MCF 10A (cell line): ENCODE results near the gene PPP2CA. TPM values are rescaled to one million over a fixed set of nuclear protein-coding genes. Genes with fewer than 3 reads are reported as not detected.

ENCODE experiments used
- BruUV-seq: library from RNA; stranded (reverse); fragments of 400-500 nt; replicated peaks from 2 replicates; lab custom pipeline; 2021; lab: Mats Ljungman, UMichigan
- CTCF ChIA-PET: fragments of 300-600 bp; sonication (Branson Sonifier 250); formaldehyde crosslinking; extraction: SDS; loops from one replicate; lab custom pipeline; 2021; ENCODE audit warnings: antibody characterized with exemption, inconsistent platforms; lab: Yijun Ruan, JAX
- POLR2A ChIA-PET: fragments of 300-600, 350-650 bp; sonication (Branson Sonifier 250); formaldehyde crosslinking; extraction: SDS; loops from one replicate; lab custom pipeline; 2020; ENCODE audit warnings: antibody characterized with exemption, inconsistent platforms; lab: Yijun Ruan, JAX
- DNase-seq: peaks from one replicate; pipeline ENCODE4 v3.0.0-alpha.2; 2018; ENCODE audit not compliant: unreplicated experiment
- H3K27ac Mint-ChIP-seq: one replicate; pipeline ENCODE4 v1.8.0; 2022; ENCODE audit warnings: mild to moderate bottlenecking, low read depth, mixed read lengths; ENCODE audit not compliant: unreplicated experiment
- H3K27me3 Mint-ChIP-seq: one replicate; pipeline ENCODE4 v1.8.0; 2022; ENCODE audit warnings: mixed read lengths; ENCODE audit not compliant: insufficient read depth, unreplicated experiment
- H3K36me3 Mint-ChIP-seq: one replicate; pipeline ENCODE4 v1.8.0; 2022; ENCODE audit warnings: mild to moderate bottlenecking, moderate library complexity, mixed read lengths; ENCODE audit not compliant: insufficient read depth, unreplicated experiment
- H3K4me1 Mint-ChIP-seq: one replicate; pipeline ENCODE4 v1.8.0; 2022; ENCODE audit warnings: mixed read lengths; ENCODE audit not compliant: insufficient read depth, unreplicated experiment
- H3K4me3 Mint-ChIP-seq: one replicate; pipeline ENCODE4 v1.8.0; 2022; ENCODE audit warnings: mild to moderate bottlenecking, moderate library complexity, mixed read lengths; ENCODE audit not compliant: unreplicated experiment
- H3K9me3 Mint-ChIP-seq: one replicate; pipeline ENCODE4 v1.8.0; 2022; ENCODE audit warnings: mixed read lengths; ENCODE audit not compliant: unreplicated experiment
- intact Hi-C: fragments of 100-400 bp; cut with micrococcal nuclease; formaldehyde crosslinking; loops from 2 replicates; pipeline ENCODE4 v1.14.1; 2022
- total RNA-seq: library from RNA; stranded (reverse); gene quantifications from 2 replicates; pipeline ENCODE4 v1.2.3, GENCODE V29; 2022
- TF ChIP-seq, protein P1 (sequence below): fragments of 200-600 bp; IDR thresholded peaks from one replicate; pipeline ENCODE4 v1.8.0; 2022; ENCODE audit warnings: antibody characterized with exemption, mild to moderate bottlenecking; ENCODE audit not compliant: unreplicated experiment

The PPP2CA gene
- total RNA-seq, 1 experiment from 2014 or later = 317 TPM

- CTCF ChIA-PET = interaction anchor here (0.6 to 1.6 kb wide), 4 partner anchors 22 to 83 kb away, joined by 3 to 4 read pairs (median 4); no protein-coding TSS in a partner anchor
These were observed 19.2 kb downstream of the PPP2CA start for GRCh38 chr5:134206627-134207160.

GRCh38 chr5:134204575-134204974 is 21.3 kb downstream of the PPP2CA start:
- Mint-ChIP-seq H3K9me3 (no peaks in the 10 kb centered on the region), H3K27ac (no peak overlapping the region), H3K27me3 (no peaks in the 10 kb centered on the region), H3K4me3 (no peak overlapping the region), H3K36me3 (peaks cover 67% of the 10 kb centered on the region), H3K4me1 (peaks cover 23% of the 10 kb centered on the region)
- TF ChIP-seq, protein P1, sequence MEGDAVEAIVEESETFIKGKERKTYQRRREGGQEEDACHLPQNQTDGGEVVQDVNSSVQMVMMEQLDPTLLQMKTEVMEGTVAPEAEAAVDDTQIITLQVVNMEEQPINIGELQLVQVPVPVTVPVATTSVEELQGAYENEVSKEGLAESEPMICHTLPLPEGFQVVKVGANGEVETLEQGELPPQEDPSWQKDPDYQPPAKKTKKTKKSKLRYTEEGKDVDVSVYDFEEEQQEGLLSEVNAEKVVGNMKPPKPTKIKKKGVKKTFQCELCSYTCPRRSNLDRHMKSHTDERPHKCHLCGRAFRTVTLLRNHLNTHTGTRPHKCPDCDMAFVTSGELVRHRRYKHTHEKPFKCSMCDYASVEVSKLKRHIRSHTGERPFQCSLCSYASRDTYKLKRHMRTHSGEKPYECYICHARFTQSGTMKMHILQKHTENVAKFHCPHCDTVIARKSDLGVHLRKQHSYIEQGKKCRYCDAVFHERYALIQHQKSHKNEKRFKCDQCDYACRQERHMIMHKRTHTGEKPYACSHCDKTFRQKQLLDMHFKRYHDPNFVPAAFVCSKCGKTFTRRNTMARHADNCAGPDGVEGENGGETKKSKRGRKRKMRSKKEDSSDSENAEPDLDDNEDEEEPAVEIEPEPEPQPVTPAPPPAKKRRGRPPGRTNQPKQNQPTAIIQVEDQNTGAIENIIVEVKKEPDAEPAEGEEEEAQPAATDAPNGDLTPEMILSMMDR = no peak
- no TSS peak for BruUV-seq
- POLR2A ChIA-PET = interaction anchor here (0.7 to 2.6 kb wide), 9 partner anchors 9 to 43 kb away, joined by 3 to 12 read pairs (median 4); no protein-coding TSS in a partner anchor
- DNase-seq = no peak
- CTCF ChIA-PET = interaction anchor here (0.5 to 5.9 kb wide), 8 partner anchors 13 to 362 kb away, joined by 3 to 35 read pairs (median 6); no protein-coding TSS in a partner anchor
- intact Hi-C loops = no loop called here

More at GRCh38 chr5:134206627-134207160, 19.2 kb downstream of the PPP2CA start:
- POLR2A ChIA-PET = interaction anchor here (12.0 kb wide), 1 partner anchor 18 kb away, joined by 148 read pairs; the partner anchor contains the start of gene PPP2CA
- no peak overlapping the region for H3K4me3 Mint-ChIP-seq
- TF ChIP-seq, protein P1 = no peak
- peak overlapping the region; percentile 13 for H3K27ac Mint-ChIP-seq
- BruUV-seq = no TSS peak
- peaks cover 21% of the 10 kb centered on the region for H3K4me1 Mint-ChIP-seq
- H3K9me3 Mint-ChIP-seq = no peaks in the 10 kb centered on the region
- no peak for DNase-seq
- no peaks in the 10 kb centered on the region for H3K27me3 Mint-ChIP-seq
- peaks cover 49% of the 10 kb centered on the region for H3K36me3 Mint-ChIP-seq
- intact Hi-C loops = no loop called here

GRCh38 chr5:134203630-134204029 is 22.2 kb downstream of the PPP2CA start:
- Mint-ChIP-seq H3K27me3 (no peaks in the 10 kb centered on the region), H3K27ac (no peak overlapping the region), H3K36me3 (peaks cover 73% of the 10 kb centered on the region), H3K4me1 (peaks cover 17% of the 10 kb centered on the region), H3K9me3 (no peaks in the 10 kb centered on the region), H3K4me3 (no peak overlapping the region)
- BruUV-seq = no TSS peak
- ChIA-PET CTCF (interaction anchor here (0.6 to 5.9 kb wide), 6 partner anchors 16 to 363 kb away, joined by 3 to 35 read pairs (median 5); no protein-coding TSS in a partner anchor), POLR2A (interaction anchor here (0.7 to 2.6 kb wide), 8 partner anchors 8 to 26 kb away, joined by 3 to 12 read pairs (median 4); no protein-coding TSS in a partner anchor)
- TF ChIP-seq, protein P1 = no peak
- no peak for DNase-seq
- intact Hi-C loops = no loop called here

- no peak overlapping the region for H3K4me3 Mint-ChIP-seq
- DNase-seq = no peak
- no peak overlapping the region for H3K27ac Mint-ChIP-seq
- TF ChIP-seq, protein P1 = no peak
- ChIA-PET POLR2A (interaction anchor here (0.7 to 4.1 kb wide), 7 partner anchors 8 to 78 kb away, joined by 3 to 21 read pairs (median 4); partner anchors contain the start of gene PPP2CA), CTCF (interaction anchor here (0.5 to 15.0 kb wide), 6 partner anchors 12 to 392 kb away, joined by 3 to 425 read pairs (median 4); no protein-coding TSS in a partner anchor)
- intact Hi-C loops = no loop called here
- H3K4me1 Mint-ChIP-seq = no peaks in the 10 kb centered on the region
- no TSS peak for BruUV-seq
- H3K27me3 Mint-ChIP-seq = no peaks in the 10 kb centered on the region
- H3K36me3 Mint-ChIP-seq = peaks cover 77% of the 10 kb centered on the region
- no peaks in the 10 kb centered on the region for H3K9me3 Mint-ChIP-seq
These were observed 30.2 kb downstream of the PPP2CA start for GRCh38 chr5:134195666-134196065.
